Measurements from ENCODE around the gene BHMT2. TPM values are rescaled to one million over a fixed set of nuclear protein-coding genes. Genes with fewer than 3 reads are reported as not detected.

The BHMT2 gene
- total and polyA plus RNA-seq, 5 donors from 2014 or later: not detected

Other genes with a start within 250 kb of the BHMT2 start
- 6.5 TPM for gene ARSB, start 84.5 kb upstream of the BHMT2 start, total RNA-seq
- 1 to 10 TPM; 3.4 to 4.9 (median 4.2) TPM for gene ARSB, start 84.5 kb upstream of the BHMT2 start, polyA plus RNA-seq
- gene DMGDH, start 93 bp upstream of the BHMT2 start, total RNA-seq: 1.2 TPM
- 1 to 10 TPM in 1 of 4 donors, under 1 TPM in 3; 0.33 to 1.8 (median 0.67) TPM for gene DMGDH, start 93 bp upstream of the BHMT2 start, polyA plus RNA-seq
- not detected for gene BHMT, start 42.0 kb downstream of the BHMT2 start, total RNA-seq
- gene BHMT, start 42.0 kb downstream of the BHMT2 start, polyA plus RNA-seq: not detected
- gene JMY, start 166.4 kb downstream of the BHMT2 start, total RNA-seq: 71.6 TPM
- 1 to 10 TPM; 4.9 to 8.1 (median 6.1) TPM for gene JMY, start 166.4 kb downstream of the BHMT2 start, polyA plus RNA-seq

Data from CD4-positive, CD25-positive, alpha-beta regulatory T cell (primary cell).